ENCODE results near the gene CTF1. TPM values are rescaled to one million over a fixed set of nuclear protein-coding genes. Genes with fewer than 3 reads are reported as not detected.

CTF1 gene
- total and polyA plus RNA-seq, 12 donors: 2.1 to 13.9 (median 5.8) TPM

- peak overlapping the region; percentile 15 to 94 (median 87) for H3K27ac ChIP-seq
- H3K4me3 ChIP-seq: peak overlapping the region in 1 of 4 donors; percentile 94
- WGBS, 4 donors: 73 to 83% (median 76%) methylated on average over 5 to 8 of the region's 8 CpGs
- TF ChIP-seq CTCF (IDR thresholded peaks at IDR 0.05) (no peak), POLR2A (IDR thresholded peaks at IDR 0.05) (no peak)
- H3K36me3 ChIP-seq (replicated peaks in 1 of 2): no peaks in the 10 kb centered on the region
- no peaks in the 10 kb centered on the region for H3K27me3 ChIP-seq
- no peaks in the 10 kb centered on the region for H3K9me3 ChIP-seq (replicated peaks in 1 of 3)
- intact Hi-C loops (cut with DNase I): no loop called here
- H3K4me1 ChIP-seq (replicated peaks in 1 of 2): peaks cover 27 to 32% of the 10 kb centered on the region in 2 donors
- DNase-seq: no peak
These were observed 54.2 kb downstream of the CTF1 start for GRCh38 chr16:30950516-30951065.

- Histone ChIP-seq H3K4me1 (replicated peaks in 1 of 2) (peaks cover 27 to 32% of the 10 kb centered on the region in 2 donors), H3K27me3 (no peaks in the 10 kb centered on the region), H3K27ac (peak overlapping the region in 3 of 5 donors; percentile 86 to 94 (median 87)), H3K4me3 (no peak overlapping the region), H3K36me3 (replicated peaks in 1 of 2) (no peaks in the 10 kb centered on the region), H3K9me3 (replicated peaks in 1 of 3) (no peaks in the 10 kb centered on the region)
- TF ChIP-seq CTCF (IDR thresholded peaks at IDR 0.05): no peak
- TF ChIP-seq POLR2A (IDR thresholded peaks at IDR 0.05): no peak
- DNase-seq: no peak
- intact Hi-C loops (cut with DNase I): no loop called here
- WGBS, 4 donors: 58 to 94% (median 67%) methylated on average over 1 of the region's 1 CpG
These were observed 54.8 kb downstream of the CTF1 start for GRCh38 chr16:30951193-30951592.

- intact Hi-C loops (cut with DNase I): no loop called here
- WGBS, 4 donors: 23 to 33% (median 24%) methylated on average over 3 of the region's 3 CpGs
- DNase-seq: peak in 5 of 7 donors; percentile 40 to 86 (median 63)
These were observed 55.3 kb downstream of the CTF1 start for GRCh38 chr16:30951750-30952149.

GRCh38 chr16:30953111-30953510 lies 56.7 kb downstream of the CTF1 start:
- Histone ChIP-seq H3K27me3 (no peaks in the 10 kb centered on the region), H3K27ac (peak overlapping the region in 3 of 5 donors; percentile 21 to 45 (median 30)), H3K36me3 (replicated peaks in 1 of 2) (no peaks in the 10 kb centered on the region), H3K9me3 (replicated peaks in 1 of 3) (no peaks in the 10 kb centered on the region), H3K4me1 (replicated peaks in 1 of 2) (peaks cover 27 to 38% of the 10 kb centered on the region in 2 donors), H3K4me3 (no peak overlapping the region)
- intact Hi-C loops (cut with DNase I): no loop called here
- 79 to 89% (median 83%) methylated on average over 8 to 9 of the region's 9 CpGs for WGBS, 4 donors
- TF ChIP-seq POLR2A (IDR thresholded peaks at IDR 0.05) (no peak), CTCF (IDR thresholded peaks at IDR 0.05) (no peak)
- no peak for DNase-seq

More at GRCh38 chr16:30951750-30952149, 55.3 kb downstream of the CTF1 start:
- no peaks in the 10 kb centered on the region for H3K27me3 ChIP-seq
- TF ChIP-seq POLR2A (IDR thresholded peaks at IDR 0.05) (no peak), CTCF (IDR thresholded peaks at IDR 0.05) (no peak)
- H3K9me3 ChIP-seq (replicated peaks in 1 of 3): no peaks in the 10 kb centered on the region
- no peak overlapping the region for H3K4me3 ChIP-seq
- peaks cover 27 to 35% of the 10 kb centered on the region in 2 donors for H3K4me1 ChIP-seq (replicated peaks in 1 of 2)
- no peaks in the 10 kb centered on the region for H3K36me3 ChIP-seq (replicated peaks in 1 of 2)
- peak overlapping the region in 2 of 5 donors; percentile 86 to 87 for H3K27ac ChIP-seq

MicroRNAs encoded within 50 kb of the gene (microRNA counts, 767-probe panel; counts per million panel counts)
- 0 counts per million in 2 donors for microRNA hsa-miR-762

Small RNA genes lying within 50 kb of the gene (microRNA-seq; reads per million reads assigned to microRNA genes)
- 0.85 to 2.3 (median 0.89) reads per million in 3 donors for gene MIR4519
- 0 to 1.1 (median 0) reads per million in 3 donors for gene MIR762

Small RNA genes lying within 50 kb of the gene (small RNA-seq; reads per million reads assigned to genes)
- 0 reads per million in 2 donors for gene AC135048.1
- 0 reads per million in 2 donors for gene MIR4519
- 0 reads per million in 2 donors for gene MIR762

Other genes with a start within 250 kb of the CTF1 start
- 10 to 100 TPM in 7 of 9 donors, 1 to 10 TPM in 2; 9.6 to 70.4 (median 37.6) TPM for gene PRR14, start 245.7 kb upstream of the CTF1 start, total RNA-seq
- gene PRR14, start 245.7 kb upstream of the CTF1 start, polyA plus RNA-seq: 100 to 1,000 TPM in 2 of 3 donors, 10 to 100 TPM in 1; 29.8 to 204 (median 114) TPM
- gene FBRS, start 238.2 kb upstream of the CTF1 start, total RNA-seq: 10 to 100 TPM; 19.6 to 84.0 (median 44.1) TPM
- gene FBRS, start 238.2 kb upstream of the CTF1 start, polyA plus RNA-seq: 100 to 1,000 TPM in 1 of 3 donors, 10 to 100 TPM in 2; 18.3 to 186 (median 82.9) TPM
- gene SRCAP, start 197.4 kb upstream of the CTF1 start, total RNA-seq: 10 to 100 TPM in 8 of 9 donors, 1 to 10 TPM in 1; 7.8 to 82.4 (median 48.7) TPM
- gene SRCAP, start 197.4 kb upstream of the CTF1 start, polyA plus RNA-seq: 10 to 100 TPM in 2 of 3 donors, 1 to 10 TPM in 1; 3.7 to 48.1 (median 19.7) TPM
- gene PHKG2, start 148.2 kb upstream of the CTF1 start, total RNA-seq: 10 to 100 TPM; 25.4 to 48.3 (median 34.3) TPM
- 10 to 100 TPM; 18.7 to 82.8 (median 58.5) TPM for gene PHKG2, start 148.2 kb upstream of the CTF1 start, polyA plus RNA-seq
- gene CFAP119, start 134.6 kb upstream of the CTF1 start, total RNA-seq: 10 to 100 TPM in 3 of 9 donors, 1 to 10 TPM in 6; 2.3 to 22.1 (median 7.9) TPM
- gene CFAP119, start 134.6 kb upstream of the CTF1 start, polyA plus RNA-seq: 10 to 100 TPM in 2 of 3 donors, 1 to 10 TPM in 1; 6.3 to 37.6 (median 24.6) TPM
- gene RNF40, start 134.3 kb upstream of the CTF1 start, total RNA-seq: 100 to 1,000 TPM in 8 of 9 donors, 10 to 100 TPM in 1; 86.9 to 164 (median 108) TPM
- 100 to 1,000 TPM; 121 to 143 (median 137) TPM for gene RNF40, start 134.3 kb upstream of the CTF1 start, polyA plus RNA-seq
- 10 to 100 TPM; 16.6 to 27.0 (median 24.2) TPM for gene ZNF629, start 109.4 kb upstream of the CTF1 start, total RNA-seq
- 10 to 100 TPM in 2 of 3 donors, 1 to 10 TPM in 1; 7.9 to 14.7 (median 13.6) TPM for gene ZNF629, start 109.4 kb upstream of the CTF1 start, polyA plus RNA-seq
- gene BCL7C, start 2.5 kb upstream of the CTF1 start, total RNA-seq: 10 to 100 TPM; 18.0 to 45.3 (median 30.9) TPM
- 10 to 100 TPM in 2 of 3 donors, 1 to 10 TPM in 1; 7.7 to 88.3 (median 50.1) TPM for gene BCL7C, start 2.5 kb upstream of the CTF1 start, polyA plus RNA-seq
- gene FBXL19, start 27.0 kb downstream of the CTF1 start, total RNA-seq: 10 to 100 TPM in 7 of 9 donors, 1 to 10 TPM in 2; 6.6 to 17.6 (median 12.4) TPM
- gene FBXL19, start 27.0 kb downstream of the CTF1 start, polyA plus RNA-seq: 10 to 100 TPM in 2 of 3 donors, 1 to 10 TPM in 1; 1.6 to 74.1 (median 14.0) TPM
- 100 to 1,000 TPM in 1 of 9 donors, 10 to 100 TPM in 8; 25.6 to 101 (median 86.3) TPM for gene ORAI3, start 52.5 kb downstream of the CTF1 start, total RNA-seq
- gene ORAI3, start 52.5 kb downstream of the CTF1 start, polyA plus RNA-seq: 10 to 100 TPM; 19.5 to 60.5 (median 45.8) TPM
- gene SETD1A, start 61.1 kb downstream of the CTF1 start, total RNA-seq: 10 to 100 TPM in 6 of 9 donors, 1 to 10 TPM in 3; 2.3 to 23.0 (median 11.6) TPM
- 10 to 100 TPM in 2 of 3 donors, 1 to 10 TPM in 1; 8.7 to 40.1 (median 19.1) TPM for gene SETD1A, start 61.1 kb downstream of the CTF1 start, polyA plus RNA-seq
- 10 to 100 TPM in 8 of 9 donors, 1 to 10 TPM in 1; 2.7 to 78.8 (median 35.5) TPM for gene HSD3B7, start 88.6 kb downstream of the CTF1 start, total RNA-seq
- 10 to 100 TPM; 11.1 to 46.3 (median 24.3) TPM for gene HSD3B7, start 88.6 kb downstream of the CTF1 start, polyA plus RNA-seq
- 1 to 10 TPM in 5 of 9 donors, under 1 TPM in 2, not detected in 2; 0.17 to 2.5 (median 2.0) TPM for gene STX1B, start 114.0 kb downstream of the CTF1 start, total RNA-seq
- 1 to 10 TPM in 2 of 3 donors, under 1 TPM in 1; 0.71 to 5.3 (median 1.2) TPM for gene STX1B, start 114.0 kb downstream of the CTF1 start, polyA plus RNA-seq
- gene STX4, start 136.9 kb downstream of the CTF1 start, total RNA-seq: 10 to 100 TPM; 25.0 to 99.5 (median 34.4) TPM
- 100 to 1,000 TPM in 2 of 3 donors, 10 to 100 TPM in 1; 48.4 to 225 (median 152) TPM for gene STX4, start 136.9 kb downstream of the CTF1 start, polyA plus RNA-seq
- 10 to 100 TPM in 8 of 9 donors, 1 to 10 TPM in 1; 2.4 to 29.5 (median 11.2) TPM for gene ZNF668, start 177.6 kb downstream of the CTF1 start, total RNA-seq
- 10 to 100 TPM in 2 of 3 donors, 1 to 10 TPM in 1; 6.2 to 19.5 (median 11.7) TPM for gene ZNF668, start 177.6 kb downstream of the CTF1 start, polyA plus RNA-seq
- 10 to 100 TPM in 8 of 9 donors, 1 to 10 TPM in 1; 6.9 to 17.8 (median 13.9) TPM for gene ZNF646, start 177.8 kb downstream of the CTF1 start, total RNA-seq
- gene ZNF646, start 177.8 kb downstream of the CTF1 start, polyA plus RNA-seq: 10 to 100 TPM in 1 of 3 donors, 1 to 10 TPM in 2; 3.1 to 15.4 (median 3.7) TPM
- 1 to 10 TPM in 4 of 9 donors, under 1 TPM in 5; 0.18 to 3.0 (median 0.89) TPM for gene PRSS53, start 192.3 kb downstream of the CTF1 start, total RNA-seq
- 10 to 100 TPM in 1 of 3 donors, 1 to 10 TPM in 1, under 1 TPM in 1; 0.29 to 11.0 (median 3.1) TPM for gene PRSS53, start 192.3 kb downstream of the CTF1 start, polyA plus RNA-seq
- 100 to 1,000 TPM in 7 of 9 donors, 10 to 100 TPM in 2; 38.6 to 267 (median 154) TPM for gene VKORC1, start 198.2 kb downstream of the CTF1 start, total RNA-seq
- gene VKORC1, start 198.2 kb downstream of the CTF1 start, polyA plus RNA-seq: 100 to 1,000 TPM in 1 of 3 donors, 10 to 100 TPM in 2; 69.5 to 120 (median 82.1) TPM
- 100 to 1,000 TPM in 5 of 9 donors, 10 to 100 TPM in 4; 27.0 to 181 (median 104) TPM for gene BCKDK, start 211.8 kb downstream of the CTF1 start, total RNA-seq
- 10 to 100 TPM; 30.6 to 32.1 (median 30.6) TPM for gene BCKDK, start 211.8 kb downstream of the CTF1 start, polyA plus RNA-seq
- gene KAT8, start 221.1 kb downstream of the CTF1 start, total RNA-seq: 10 to 100 TPM; 61.1 to 94.0 (median 83.5) TPM
- 100 to 1,000 TPM in 1 of 3 donors, 10 to 100 TPM in 2; 45.0 to 148 (median 97.4) TPM for gene KAT8, start 221.1 kb downstream of the CTF1 start, polyA plus RNA-seq
- gene PRSS8, start 239.1 kb downstream of the CTF1 start, total RNA-seq: 1 to 10 TPM in 1 of 9 donors, under 1 TPM in 4, not detected in 4; 0.41 to 1.8 (median 0.65) TPM
- under 1 TPM in 2 of 3 donors, not detected in 1; 0.16 to 0.20 TPM for gene PRSS8, start 239.1 kb downstream of the CTF1 start, polyA plus RNA-seq

Measured in adrenal gland (tissue), 12 donors.